ENCODE results near the gene FAM163B.
"Not testable (repeated sequence)": the region's sequence is repeated elsewhere in the genome, so short reads cannot be mapped to it uniquely, and the experiment has no call there.

Gene FAM163B

GRCh38 chr9:133638711-133639110, 29.5 kb upstream of the FAM163B start:
- no peak for DNase-seq

- no peak for DNase-seq
These were observed 28.9 kb upstream of the FAM163B start for GRCh38 chr9:133638076-133638475.

- DNase-seq, result no peak
These were observed 28.4 kb upstream of the FAM163B start for GRCh38 chr9:133637451-133638055.

GRCh38 chr9:133636902-133637301, 27.7 kb upstream of the FAM163B start:
- DNase-seq, result no peak

- DNase-seq, result no peak
These were observed 26.6 kb upstream of the FAM163B start, which contains the start of gene DBH for GRCh38 chr9:133635533-133636531. Gene DBH (plus strand): TSS chr9:133636363. CDS start chr9:133636372, 9 bp downstream.

- no peak for DNase-seq
These were observed 25.9 kb upstream of the FAM163B start for GRCh38 chr9:133635098-133635497.

- DNase-seq, result no peak
These were observed 25.0 kb upstream of the FAM163B start for GRCh38 chr9:133634081-133634691.

- DNase-seq, result no peak
These were observed 24.5 kb upstream of the FAM163B start for GRCh38 chr9:133633681-133634080.

GRCh38 chr9:133632806-133633680, 23.9 kb upstream of the FAM163B start:
- no peak for DNase-seq

- no peak for DNase-seq
These were observed 21.9 kb upstream of the FAM163B start for GRCh38 chr9:133631111-133631510.

- no peak for DNase-seq
These were observed 20.3 kb upstream of the FAM163B start for GRCh38 chr9:133629221-133630110.

- DNase-seq, result no peak
These were observed 19.6 kb upstream of the FAM163B start for GRCh38 chr9:133628766-133629165.

- DNase-seq, result no peak
These were observed 18.2 kb upstream of the FAM163B start for GRCh38 chr9:133627341-133627740.

GRCh38 chr9:133626008-133626407, 16.8 kb upstream of the FAM163B start:
- DNase-seq, result not testable (repeated sequence)

- DNase-seq, result no peak
These were observed 13.4 kb upstream of the FAM163B start for GRCh38 chr9:133622555-133622954.

- DNase-seq, result no peak
These were observed 12.6 kb upstream of the FAM163B start for GRCh38 chr9:133621725-133622267.

- no peak for DNase-seq
These were observed 10.6 kb upstream of the FAM163B start for GRCh38 chr9:133619791-133620190.

GRCh38 chr9:133618726-133619125, 9.5 kb upstream of the FAM163B start:
- no peak for DNase-seq

GRCh38 chr9:133616643-133617405, 7.6 kb upstream of the FAM163B start:
- no peak for DNase-seq

GRCh38 chr9:133615606-133616188, 6.5 kb upstream of the FAM163B start:
- DNase-seq, result no peak
